ENCODE measurements around the gene C1QTNF8.

DNA sequence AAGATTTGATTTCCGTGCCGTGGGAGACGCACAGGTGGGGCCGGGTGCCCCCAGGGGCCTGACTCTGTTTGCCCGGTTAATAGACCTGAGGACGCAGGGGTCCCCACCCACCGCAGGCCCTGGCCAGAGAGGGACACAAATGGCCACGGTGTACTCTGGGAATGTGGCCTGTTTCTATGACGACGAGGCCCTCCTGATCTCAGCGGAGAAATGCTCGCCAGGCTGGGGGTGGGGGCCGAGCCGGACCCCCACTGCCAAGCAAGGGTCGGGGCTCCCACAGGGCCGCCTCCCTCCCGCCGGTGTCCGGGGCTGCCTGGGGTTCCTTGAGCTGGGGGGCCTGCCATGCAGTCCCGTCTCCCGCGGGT, 24.5 kb upstream of the C1QTNF8 start:
- TF ChIP-seq, protein P1, sequence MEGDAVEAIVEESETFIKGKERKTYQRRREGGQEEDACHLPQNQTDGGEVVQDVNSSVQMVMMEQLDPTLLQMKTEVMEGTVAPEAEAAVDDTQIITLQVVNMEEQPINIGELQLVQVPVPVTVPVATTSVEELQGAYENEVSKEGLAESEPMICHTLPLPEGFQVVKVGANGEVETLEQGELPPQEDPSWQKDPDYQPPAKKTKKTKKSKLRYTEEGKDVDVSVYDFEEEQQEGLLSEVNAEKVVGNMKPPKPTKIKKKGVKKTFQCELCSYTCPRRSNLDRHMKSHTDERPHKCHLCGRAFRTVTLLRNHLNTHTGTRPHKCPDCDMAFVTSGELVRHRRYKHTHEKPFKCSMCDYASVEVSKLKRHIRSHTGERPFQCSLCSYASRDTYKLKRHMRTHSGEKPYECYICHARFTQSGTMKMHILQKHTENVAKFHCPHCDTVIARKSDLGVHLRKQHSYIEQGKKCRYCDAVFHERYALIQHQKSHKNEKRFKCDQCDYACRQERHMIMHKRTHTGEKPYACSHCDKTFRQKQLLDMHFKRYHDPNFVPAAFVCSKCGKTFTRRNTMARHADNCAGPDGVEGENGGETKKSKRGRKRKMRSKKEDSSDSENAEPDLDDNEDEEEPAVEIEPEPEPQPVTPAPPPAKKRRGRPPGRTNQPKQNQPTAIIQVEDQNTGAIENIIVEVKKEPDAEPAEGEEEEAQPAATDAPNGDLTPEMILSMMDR (IDR thresholded peaks at IDR 0.05) = no peak
- TF ChIP-seq EZH2 (IDR thresholded peaks at IDR 0.05; ENCODE audit: borderline replicate concordance, insufficient read depth, low read depth, low read length, poor library complexity, severe bottlenecking) = no peak

All from B cell (primary cell).